Amniotic epithelial cell (primary cell): ENCODE results near the gene CDH4.
"Not testable (repeated sequence)": the region's sequence is repeated elsewhere in the genome, so short reads cannot be mapped to it uniquely, and the experiment has no call there.

Experiments used
- DNase-seq: peaks from one replicate; pipeline ENCODE4 v3.0.0-alpha.2; 2010; ENCODE audit warnings: low read depth

The CDH4 gene

DNA sequence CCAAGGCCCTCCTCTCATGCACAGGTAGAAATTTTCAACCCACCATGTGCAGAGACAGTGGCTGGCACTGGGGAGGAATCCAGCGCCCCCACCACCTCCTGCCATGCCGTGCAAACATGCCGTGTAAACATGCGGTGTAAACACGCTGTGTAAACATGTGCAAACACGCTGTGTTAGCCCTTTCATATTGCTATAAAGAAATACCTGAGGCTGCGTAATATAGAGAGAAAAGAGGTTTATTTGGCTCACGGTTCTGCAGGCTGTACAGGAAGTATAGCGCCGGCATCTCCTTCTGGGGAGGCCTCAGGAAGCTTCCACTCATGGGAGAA is 595.3 kb downstream of the CDH4 start:
- no peak for DNase-seq

DNA sequence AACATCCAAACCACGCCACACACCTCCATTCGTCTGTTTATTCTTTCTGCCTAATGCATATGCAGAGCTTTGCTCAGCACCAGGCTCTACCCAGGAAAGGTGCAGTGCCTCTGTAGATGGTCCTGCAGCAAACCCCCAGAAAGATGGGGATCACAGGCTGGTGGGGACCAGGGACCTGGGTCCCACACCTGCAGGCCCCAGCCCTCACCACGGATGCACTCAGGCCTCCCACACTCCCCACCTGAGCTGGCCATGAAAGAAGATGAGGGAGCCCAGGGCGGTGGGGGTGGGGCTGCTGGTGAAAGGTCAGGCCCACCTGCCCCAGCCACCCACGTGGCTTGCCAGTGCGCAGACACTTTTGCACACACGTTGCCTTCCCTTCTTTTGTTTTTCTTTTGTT is 595.9 kb downstream of the CDH4 start:
- DNase-seq: no peak

DNA sequence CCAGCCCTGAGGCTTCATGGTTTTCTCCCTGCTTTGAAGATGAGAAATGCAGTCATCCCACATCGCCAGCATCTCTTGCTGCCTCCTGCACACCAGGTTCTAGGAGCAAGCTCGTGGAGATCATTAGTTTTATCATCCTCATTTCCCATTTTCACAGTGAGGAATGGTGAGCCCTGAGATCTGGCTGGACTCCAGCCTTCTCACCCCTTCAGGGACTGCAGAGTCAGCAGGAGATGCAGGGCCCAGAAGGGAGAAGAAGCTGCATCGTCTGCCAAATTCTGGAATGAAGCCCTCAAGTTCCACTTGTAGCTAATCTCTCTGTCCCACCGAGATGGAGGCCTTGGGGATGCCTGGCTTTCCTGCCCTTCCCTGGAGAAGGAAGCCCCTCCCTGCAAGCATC is 596.8 kb downstream of the CDH4 start:
- no peak for DNase-seq

DNA sequence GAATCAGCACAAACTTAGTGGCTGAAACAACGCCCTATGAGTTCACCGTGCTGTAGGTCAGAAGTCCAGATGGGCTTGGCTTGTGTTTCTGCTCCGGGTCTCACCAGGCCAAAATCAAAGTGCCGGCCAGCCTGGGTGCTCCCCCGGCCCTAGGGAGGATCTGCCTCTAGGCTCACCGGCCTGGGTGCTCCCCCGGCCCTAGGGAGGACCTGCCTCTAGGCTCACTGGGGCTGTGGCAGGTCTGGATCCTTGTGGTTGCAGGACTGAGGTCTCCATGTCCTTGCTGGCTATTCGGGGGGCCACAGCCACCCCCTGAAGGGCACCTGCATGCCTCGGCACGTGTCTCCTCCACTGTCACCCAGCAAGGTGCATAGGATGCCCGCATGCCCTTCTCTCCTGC is 597.3 kb downstream of the CDH4 start:
- no peak for DNase-seq

DNA sequence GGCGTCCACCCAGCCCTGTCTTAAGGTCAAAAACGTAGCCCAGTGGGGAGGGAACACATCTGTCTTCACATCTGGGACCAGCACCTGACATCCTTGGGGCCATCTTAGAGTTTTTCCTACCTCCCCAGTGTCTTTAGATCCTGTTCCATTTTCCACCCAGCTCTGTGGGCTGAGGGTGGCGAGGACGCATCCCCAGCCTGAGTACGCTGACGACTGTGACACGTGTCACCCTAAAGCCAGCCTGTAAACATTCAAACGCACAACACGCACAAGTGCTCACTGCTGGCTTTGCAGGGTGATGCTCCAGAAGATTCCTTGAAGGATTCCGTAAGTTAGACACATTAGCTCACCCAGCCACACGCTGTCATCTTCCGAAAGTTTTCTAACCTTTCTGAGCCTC is 597.8 kb downstream of the CDH4 start:
- DNase-seq: no peak

DNA sequence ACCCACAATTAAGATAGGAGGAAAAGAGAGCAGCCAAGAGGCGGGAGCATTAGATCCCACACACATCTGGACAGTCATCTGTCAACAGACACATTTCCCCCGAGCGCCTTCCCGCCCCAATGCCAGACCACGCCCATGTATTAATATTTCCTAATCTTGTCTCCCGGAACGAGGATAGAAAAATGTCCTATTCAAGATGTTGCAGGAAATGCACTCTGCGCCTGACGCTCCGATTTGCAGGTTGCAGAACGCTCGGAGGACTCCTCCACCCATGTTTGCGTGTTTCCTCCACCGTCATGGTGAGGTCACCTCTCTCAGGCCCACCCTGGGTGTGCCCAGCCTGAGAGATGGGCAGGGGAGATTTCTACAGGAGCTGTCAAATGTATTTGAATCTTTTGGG is 598.4 kb downstream of the CDH4 start:
- DNase-seq: no peak

DNA sequence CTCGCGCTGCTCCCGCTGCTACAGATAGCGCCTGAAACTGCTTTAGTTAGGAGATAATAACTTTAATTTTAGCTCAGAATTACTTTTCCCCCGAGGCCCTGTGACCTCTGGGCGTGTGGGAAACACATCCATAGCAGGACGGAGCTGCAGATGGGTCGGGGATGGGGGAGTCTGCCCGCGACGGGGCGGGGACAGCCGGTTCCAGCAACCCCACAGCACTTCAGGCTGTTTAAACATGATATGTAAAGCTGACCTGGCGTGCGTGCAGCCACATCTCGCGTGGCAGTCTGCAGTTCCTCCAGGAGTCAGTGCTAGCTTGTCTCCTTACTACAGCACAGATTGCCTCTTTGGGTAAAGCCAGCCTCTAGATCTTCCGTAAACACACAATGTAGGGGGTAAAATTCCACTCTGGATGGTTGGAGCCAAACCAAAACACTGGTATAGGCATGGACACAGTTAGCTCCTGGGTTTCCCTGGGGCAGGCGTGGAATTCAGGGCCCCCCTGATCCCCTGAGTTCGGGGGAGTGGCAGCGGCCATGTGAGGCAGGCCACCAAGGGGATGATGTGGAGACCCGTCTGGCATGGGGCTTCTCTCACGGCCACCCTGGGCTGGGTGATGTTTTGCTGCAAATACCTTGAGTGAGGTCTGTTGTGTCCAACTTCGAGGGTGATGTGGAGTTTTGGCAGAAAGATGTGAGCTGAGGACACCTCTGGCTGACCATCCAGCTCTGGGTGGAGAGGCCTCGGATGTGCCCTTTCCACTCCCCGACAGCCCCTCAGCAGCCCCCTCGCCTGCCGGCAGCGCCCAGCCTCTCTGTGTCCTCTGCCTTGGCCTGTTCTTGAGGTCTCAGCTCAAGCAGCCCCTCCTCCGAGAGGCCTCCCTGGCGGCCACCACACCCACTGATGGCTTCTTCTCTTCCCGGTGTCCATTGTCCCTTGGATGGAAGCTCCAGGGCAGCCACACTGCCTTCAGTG is 599.2 kb downstream of the CDH4 start:
- no peak for DNase-seq

DNA sequence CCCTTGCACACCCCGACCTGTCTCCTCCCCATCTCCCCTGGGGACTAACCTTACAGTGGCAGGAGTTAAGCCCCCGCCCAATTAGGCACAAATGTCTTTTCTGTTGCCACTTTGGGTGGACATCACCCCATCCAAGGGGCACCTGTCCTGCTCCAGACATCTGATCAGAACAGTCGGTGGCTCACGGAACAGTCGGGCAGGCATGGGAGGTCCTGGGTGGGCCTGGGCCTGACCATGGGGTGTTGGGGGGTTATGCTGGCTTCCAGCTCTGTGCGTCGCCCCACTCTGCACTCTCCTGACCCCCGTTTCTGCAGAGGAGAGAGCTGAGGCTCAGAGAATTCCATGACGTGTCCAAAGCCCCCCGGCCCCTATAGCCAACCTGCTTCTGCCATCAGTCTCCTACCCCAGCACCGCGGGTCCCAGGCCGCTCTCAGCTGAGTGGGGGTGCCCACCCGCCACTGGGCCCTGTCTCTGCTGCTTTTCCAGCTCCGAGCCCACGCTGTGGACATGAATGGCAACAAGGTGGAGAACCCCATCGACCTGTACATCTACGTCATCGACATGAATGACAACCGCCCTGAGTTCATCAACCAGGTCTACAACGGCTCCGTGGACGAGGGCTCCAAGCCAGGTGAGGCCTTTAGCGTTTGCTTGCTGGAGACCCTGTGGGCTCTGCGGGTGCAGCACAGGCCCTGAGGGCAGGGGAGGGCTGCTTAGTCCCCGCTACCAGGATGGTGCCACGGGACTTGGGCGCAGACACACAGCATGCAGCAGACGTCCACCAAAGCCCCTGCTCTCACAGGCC is 600.4 kb downstream of the CDH4 start:
- no peak for DNase-seq

DNA sequence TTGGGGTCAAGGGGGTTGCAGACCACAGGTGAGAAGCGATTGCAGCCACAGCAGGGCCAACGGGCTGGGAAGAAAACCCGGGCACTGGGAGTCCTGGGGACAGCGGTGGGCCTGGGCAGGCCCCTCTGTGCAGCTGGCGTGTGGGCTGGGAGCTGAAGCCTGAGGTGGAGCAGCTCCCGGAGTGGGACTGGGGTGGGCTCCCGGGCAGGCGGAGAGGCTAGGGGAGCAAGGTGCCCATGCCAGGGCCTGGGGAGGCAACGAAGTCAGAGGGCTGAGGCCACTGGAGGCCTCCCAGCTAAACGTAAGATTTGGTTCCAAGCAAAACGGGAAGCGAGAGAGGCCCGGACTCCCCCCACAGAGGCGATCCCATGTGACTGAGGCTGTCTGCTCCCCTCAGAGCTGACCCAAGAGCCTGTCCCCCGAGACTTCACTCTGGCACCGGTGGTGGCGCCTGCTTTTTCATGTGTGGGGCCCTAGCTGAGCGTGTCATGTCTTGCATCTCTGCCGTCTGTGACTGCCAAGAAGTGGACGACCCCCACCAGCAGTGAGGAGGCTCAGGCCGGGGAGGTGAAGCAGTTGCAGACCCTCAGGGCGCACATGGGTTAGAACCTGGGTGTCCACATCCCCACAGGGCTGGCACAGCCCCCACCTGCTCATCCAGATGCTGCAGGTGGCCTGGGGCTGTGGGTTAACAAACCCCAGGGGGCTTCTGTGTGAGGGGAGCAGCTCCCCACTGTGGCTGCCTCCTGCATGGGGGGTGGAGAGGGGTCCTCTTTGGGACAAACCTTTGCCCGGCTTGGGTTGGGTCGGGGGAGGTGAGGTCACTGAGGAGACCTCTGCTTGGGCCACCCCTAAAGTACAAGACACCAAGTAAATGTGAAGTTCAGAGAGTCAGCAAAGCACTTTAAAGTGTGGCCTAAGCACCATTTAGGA is 601.3 kb downstream of the CDH4 start:
- no peak for DNase-seq

DNA sequence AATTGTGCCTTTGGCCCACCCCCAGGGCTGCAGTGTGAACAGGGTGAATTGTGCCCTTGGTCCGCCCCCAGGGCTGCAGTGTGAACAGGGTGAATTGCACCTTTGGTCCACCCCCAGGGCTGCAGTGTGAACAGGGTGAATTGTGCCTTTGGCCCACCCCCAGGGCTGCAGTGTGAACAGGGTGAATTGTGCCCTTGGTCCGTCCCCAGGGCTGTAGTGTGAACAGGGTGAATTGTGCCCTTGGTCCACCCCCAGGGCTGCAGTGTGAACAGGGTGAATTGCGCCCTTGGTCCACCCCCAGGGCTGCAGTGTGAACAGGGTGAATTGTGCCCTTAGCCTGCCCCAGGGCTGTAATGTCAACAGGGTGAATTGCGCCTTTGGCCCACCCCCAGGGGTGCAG is 602.5 kb downstream of the CDH4 start:
- DNase-seq: not testable (repeated sequence)

DNA sequence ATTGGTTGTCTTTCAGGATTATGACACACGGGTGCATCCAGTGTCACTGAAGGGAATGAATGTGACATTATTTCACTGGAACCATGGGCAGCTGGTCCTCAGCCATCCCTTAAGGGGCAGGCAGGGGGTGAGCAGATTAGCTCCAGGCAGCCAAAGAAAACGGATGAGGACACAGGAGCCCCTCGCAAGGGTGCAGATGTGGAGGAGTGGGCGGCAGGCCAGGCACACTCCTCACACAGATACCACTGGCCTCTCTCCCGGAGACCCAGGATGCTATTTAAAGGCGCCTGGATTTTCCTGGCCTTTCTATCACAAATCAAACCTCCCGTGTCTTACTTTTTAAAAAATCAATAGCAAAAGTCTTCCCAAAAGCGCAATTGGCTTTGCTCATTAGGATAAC is 603.2 kb downstream of the CDH4 start:
- no peak for DNase-seq

DNA sequence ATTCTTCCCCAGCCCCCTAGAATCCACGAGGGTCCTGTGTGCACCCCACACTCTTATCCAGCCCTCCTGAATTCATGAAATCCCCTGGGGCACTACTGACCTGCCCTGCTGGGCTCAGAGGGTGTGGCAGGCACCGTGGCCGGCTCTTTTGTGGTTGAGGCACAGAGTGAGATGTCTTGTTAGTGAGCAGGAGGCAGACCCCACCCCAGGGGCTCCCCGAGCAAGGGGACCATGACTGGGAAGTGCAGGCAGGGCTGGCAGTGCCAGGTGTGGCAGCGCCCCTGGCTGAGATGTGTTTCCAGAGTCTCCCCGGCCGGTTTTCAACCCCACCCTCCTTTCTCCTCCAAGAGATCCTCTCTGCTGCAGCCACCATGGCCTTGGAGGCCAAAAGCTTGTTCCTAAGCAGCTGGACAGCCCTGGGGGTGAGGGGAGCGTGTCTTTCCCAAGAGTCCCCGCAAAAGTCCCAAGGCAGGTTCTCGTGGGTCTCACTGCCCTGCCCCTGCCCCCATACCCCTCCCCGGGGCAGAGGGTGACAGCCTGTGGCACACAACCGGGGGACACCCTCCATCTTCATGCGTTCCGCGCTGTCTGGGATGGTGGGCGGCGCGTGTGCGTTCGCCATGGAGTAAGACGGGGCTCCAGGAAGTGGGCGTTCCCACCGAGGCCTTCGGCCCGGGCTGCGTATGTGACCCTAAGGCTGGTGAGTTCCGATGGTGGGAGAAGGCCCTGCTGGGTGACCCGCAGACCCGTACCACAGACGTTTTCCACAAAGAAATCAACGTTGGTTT is 604.8 kb downstream of the CDH4 start:
- DNase-seq: no peak

DNA sequence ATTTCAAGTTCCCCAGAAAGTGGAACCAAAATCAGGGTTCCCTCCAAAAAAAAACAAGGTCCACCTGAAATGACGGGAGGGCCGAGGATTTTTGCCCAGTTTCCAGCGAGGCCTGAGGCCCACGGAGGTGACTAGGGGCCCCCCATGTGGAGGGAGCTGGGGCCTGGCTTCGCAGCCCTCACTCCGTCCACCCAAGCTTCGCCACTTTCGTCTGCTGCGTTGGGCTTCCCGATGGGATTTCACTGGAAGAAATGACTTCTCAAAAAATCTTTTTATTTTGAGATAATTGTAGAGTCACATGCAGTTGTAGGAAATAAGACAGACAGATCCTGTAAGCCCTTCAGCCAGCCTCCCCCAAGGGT is 605.3 kb downstream of the CDH4 start:
- DNase-seq: no peak

DNA sequence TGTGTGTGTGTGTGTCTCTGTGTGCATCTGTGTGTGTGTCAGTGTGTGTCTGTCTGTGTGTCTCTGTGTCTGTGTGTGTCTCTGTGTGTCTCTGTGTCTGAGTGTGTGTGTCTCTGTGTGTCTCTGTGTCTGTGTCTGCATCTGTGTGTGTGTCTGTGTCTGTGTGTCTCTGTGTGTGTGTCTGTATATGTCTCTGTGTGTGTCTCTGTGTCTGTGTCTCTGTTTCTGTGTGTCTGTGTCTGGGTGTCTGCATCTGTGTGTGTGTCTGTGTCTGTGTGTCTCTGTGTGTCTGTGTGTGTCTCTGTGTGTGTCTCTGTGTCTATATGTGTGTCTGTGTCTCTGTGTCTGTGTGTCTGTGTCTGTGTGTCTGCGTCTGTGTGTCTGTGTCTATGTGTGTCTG is 605.8 kb downstream of the CDH4 start:
- no peak for DNase-seq

DNA sequence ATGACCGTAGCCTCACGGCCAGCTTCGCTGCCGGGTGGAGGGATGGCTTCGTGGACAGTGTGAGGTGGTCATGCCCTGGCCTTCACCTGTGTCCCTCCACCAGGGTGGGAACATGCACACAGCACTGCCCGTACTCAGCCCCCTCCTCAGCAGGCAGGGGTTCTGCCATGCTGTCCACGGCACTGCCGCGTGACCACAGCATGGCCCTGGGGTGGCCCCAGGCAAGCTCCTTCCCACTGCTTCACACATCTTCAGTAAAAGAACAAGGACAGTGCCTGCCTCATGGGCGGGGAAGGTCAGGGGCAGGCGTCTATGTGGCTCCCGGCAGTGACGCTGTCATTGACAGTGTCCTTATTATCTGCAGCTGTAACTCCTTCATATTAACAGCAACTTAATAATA is 607.7 kb downstream of the CDH4 start:
- no peak for DNase-seq

DNA sequence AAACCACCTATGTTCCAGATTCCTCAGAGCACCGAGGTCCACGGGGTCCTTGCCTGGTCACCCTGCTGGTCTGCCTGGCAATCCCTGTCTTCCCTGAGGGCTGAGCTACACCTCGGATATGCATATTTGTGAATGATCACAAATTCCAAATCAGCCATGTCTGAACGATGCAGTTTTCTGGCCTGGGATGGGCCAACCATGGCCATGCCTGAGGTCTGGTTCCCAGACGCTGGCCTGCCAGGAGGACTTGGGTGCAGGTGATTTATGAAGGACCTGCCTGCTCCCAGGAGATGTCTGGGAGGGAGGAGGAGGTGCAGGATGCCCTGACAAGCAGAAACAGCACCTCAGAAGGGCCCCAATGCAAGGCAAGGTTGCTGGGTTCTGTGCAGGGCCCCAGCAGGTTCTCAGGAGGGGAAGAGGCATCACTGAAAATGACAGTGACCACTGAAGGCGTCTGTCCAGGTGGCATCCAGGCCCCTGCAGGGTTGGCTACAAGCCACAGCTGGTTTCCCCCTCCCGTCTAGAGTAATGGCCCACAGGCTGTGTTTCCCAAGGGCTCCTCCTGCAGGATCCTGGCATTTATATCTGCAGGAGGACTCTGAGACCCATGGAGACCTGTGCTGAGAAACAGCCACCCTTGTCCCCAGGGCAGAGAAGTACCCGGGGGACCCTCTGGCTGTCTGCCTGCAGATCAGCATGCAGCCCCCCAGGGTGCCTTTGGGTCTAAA is 608.4 kb downstream of the CDH4 start:
- DNase-seq: no peak

DNA sequence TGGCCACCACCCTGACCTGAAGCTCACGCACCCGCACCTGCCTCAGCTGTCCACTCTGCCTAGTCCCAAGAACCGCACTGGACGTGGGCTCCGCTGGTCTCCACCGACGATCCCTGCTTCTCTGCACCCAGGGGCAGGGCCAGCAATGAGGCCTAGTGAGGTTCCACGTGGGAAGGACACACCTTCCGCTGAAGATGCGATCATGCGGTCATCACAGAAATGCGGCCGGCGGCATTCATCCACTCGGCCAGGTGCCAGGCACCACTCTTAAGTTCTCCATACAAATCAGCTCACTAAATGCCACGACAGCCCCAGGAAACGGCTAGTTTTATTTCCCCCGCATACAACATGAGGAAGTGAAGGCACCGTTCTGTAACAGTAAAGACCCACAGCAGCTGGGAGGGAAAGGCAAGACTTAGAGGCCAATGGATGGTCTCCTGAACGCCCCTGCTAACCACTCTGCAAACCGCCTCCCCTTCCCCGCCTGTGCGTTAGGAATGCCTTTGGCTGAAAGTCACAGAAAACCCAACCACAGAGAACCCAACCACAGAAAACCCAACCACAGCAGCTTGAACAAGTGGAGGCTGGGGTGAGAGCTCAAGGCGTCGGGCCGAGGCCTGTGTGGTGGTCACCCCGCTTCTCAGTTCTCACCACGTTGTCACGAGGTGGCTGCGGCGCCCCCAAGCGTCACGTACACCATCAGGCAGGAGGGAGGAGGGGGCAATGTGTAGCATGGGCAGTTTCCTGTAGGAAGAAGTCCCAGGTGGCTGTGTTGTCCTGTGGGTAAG is 609.2 kb downstream of the CDH4 start:
- DNase-seq: no peak

DNA sequence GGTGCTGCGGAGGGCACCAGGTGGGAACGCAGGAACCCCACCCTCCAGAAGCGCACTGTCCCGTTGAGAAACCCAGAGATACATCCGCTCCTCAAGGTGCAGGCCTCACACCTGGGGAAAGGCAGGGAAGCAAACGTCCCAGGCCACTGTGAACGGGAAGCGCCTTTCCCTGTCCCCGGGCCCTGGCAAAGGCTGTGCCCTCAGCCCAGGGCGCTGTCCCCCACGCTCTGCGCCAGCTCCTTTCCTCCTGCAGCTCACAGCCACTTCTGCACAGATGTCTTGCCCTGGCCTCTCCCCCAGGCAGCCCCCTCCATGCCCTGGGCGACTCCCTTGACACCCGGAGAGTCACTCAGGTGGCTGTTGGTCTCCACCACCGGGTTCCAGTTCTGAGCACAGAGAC is 609.8 kb downstream of the CDH4 start:
- DNase-seq: no peak

DNA sequence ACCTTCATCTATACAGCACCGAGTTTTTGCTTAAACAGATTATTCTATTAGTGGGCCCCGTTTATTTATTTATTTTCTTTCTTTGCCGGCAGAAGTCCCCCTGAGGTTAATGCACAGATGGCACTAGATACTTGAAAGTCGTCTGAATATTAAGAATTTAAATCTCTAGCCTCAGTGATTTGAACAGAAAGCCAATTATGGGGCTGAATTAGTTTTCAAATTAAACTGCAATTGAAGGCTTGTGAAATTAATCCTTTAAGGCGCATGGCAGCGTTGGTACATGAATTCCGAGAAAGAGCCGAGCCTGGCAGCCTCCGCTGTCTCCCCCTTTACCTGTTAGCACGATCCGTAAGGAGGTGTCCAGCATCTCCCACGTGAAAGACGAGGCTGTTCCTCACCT is 610.8 kb downstream of the CDH4 start:
- no peak for DNase-seq

DNA sequence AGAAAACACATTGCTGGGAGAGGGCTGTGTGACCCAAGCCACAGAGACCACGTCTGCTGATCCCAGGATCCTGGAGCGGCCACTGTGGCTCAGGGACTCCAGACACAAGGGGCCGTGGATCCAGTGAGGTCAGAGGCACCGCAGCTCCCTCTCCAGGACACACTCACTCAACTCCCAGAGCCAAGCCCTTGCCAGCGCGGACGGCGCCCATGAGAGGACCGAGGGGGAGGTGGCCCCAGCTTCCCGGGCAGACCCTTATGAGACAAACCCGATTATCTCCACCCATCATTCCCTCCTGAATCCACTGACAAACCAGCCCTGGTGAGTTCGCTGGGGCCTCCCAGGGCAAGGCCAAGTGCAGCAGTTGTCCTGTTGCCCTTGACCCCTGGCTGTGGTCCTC is 612.4 kb downstream of the CDH4 start:
- DNase-seq: no peak
